Measurements from ENCODE around the gene SP8.

DNA sequence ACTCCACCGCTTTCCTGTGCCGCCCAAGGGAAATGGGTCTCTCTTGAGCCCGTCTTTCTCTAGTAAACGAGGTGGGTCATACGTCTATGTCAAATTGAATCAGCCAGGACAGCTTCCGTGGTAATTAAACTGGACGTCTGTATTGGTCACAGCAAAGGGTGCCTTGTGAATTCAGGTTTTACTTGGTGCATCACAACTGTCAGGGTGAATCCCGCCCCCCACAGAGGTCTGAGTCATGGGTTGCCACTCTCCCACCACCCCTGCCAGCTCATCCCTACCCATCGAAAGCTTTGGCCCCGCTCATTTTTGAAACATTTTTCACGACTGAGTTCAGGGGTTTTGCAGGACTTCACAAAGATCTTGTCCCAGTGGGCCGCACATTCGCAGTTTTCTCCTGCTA, 8.0 kb upstream of the SP8 start:
- TF ChIP-seq POLR2AphosphoS5 (IDR thresholded peaks at IDR 0.05; ENCODE audit: low read depth, low read length) (no peak), TAF1 (IDR thresholded peaks at IDR 0.05; ENCODE audit: borderline replicate concordance, low read depth, low read length) (no peak), RFX5 (IDR thresholded peaks at IDR 0.05; ENCODE audit: low read length) (no peak), EZH2phosphoT487 (IDR thresholded peaks at IDR 0.05; ENCODE audit: borderline replicate concordance, low read depth) (no peak), YY1 (IDR thresholded peaks at IDR 0.05; ENCODE audit: low read depth) (no peak), RAD21 (IDR thresholded peaks at IDR 0.05; ENCODE audit: low read length) (no peak), JUND (IDR thresholded peaks at IDR 0.05) (no peak), SIN3A (IDR thresholded peaks at IDR 0.05; ENCODE audit: borderline replicate concordance, low read depth, low read length) (no peak), FOSL2 (IDR thresholded peaks at IDR 0.05; ENCODE audit: borderline replicate concordance, low read depth) (no peak)
- TF ChIP-seq, protein P1, sequence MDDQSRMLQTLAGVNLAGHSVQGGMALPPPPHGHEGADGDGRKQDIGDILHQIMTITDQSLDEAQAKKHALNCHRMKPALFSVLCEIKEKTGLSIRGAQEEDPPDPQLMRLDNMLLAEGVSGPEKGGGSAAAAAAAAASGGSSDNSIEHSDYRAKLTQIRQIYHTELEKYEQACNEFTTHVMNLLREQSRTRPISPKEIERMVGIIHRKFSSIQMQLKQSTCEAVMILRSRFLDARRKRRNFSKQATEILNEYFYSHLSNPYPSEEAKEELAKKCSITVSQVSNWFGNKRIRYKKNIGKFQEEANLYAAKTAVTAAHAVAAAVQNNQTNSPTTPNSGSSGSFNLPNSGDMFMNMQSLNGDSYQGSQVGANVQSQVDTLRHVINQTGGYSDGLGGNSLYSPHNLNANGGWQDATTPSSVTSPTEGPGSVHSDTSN (IDR thresholded peaks at IDR 0.05), result no peak
- TF ChIP-seq, protein P2, sequence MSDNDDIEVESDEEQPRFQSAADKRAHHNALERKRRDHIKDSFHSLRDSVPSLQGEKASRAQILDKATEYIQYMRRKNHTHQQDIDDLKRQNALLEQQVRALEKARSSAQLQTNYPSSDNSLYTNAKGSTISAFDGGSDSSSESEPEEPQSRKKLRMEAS (IDR thresholded peaks at IDR 0.05; ENCODE audit: low read depth), result no peak
- TF ChIP-seq, protein P3, sequence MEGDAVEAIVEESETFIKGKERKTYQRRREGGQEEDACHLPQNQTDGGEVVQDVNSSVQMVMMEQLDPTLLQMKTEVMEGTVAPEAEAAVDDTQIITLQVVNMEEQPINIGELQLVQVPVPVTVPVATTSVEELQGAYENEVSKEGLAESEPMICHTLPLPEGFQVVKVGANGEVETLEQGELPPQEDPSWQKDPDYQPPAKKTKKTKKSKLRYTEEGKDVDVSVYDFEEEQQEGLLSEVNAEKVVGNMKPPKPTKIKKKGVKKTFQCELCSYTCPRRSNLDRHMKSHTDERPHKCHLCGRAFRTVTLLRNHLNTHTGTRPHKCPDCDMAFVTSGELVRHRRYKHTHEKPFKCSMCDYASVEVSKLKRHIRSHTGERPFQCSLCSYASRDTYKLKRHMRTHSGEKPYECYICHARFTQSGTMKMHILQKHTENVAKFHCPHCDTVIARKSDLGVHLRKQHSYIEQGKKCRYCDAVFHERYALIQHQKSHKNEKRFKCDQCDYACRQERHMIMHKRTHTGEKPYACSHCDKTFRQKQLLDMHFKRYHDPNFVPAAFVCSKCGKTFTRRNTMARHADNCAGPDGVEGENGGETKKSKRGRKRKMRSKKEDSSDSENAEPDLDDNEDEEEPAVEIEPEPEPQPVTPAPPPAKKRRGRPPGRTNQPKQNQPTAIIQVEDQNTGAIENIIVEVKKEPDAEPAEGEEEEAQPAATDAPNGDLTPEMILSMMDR (IDR thresholded peaks at IDR 0.05), result no peak
- TF ChIP-seq, protein P4, sequence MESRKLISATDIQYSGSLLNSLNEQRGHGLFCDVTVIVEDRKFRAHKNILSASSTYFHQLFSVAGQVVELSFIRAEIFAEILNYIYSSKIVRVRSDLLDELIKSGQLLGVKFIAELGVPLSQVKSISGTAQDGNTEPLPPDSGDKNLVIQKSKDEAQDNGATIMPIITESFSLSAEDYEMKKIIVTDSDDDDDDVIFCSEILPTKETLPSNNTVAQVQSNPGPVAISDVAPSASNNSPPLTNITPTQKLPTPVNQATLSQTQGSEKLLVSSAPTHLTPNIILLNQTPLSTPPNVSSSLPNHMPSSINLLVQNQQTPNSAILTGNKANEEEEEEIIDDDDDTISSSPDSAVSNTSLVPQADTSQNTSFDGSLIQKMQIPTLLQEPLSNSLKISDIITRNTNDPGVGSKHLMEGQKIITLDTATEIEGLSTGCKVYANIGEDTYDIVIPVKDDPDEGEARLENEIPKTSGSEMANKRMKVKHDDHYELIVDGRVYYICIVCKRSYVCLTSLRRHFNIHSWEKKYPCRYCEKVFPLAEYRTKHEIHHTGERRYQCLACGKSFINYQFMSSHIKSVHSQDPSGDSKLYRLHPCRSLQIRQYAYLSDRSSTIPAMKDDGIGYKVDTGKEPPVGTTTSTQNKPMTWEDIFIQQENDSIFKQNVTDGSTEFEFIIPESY (IDR thresholded peaks at IDR 0.05; ENCODE audit: borderline replicate concordance, low read depth), result no peak
